Trophoblast cell (in vitro differentiated cells and primary cell): ENCODE results near the gene APEX2.
A peak's percentile ranks its signal among the peaks of the same experiment; 100 is the strongest.
"Not testable (repeated sequence)": the region's sequence is repeated elsewhere in the genome, so short reads cannot be mapped to it uniquely, and the experiment has no call there.

Experiments used
- DNase-seq, 2 donors: peaks; one replicate each; pipeline ENCODE4 v3.0.0-alpha.2; 2016
- H2AFZ ChIP-seq: 2 replicates; pipeline ENCODE4 v1.6.1; 2013; ENCODE audit warnings: low read length, moderate library complexity, mild to moderate bottlenecking; ENCODE audit not compliant: insufficient read depth, poor library complexity
- H2AK5ac ChIP-seq: 2 replicates; pipeline ENCODE4 v1.6.1; 2013; ENCODE audit warnings: mild to moderate bottlenecking, low read length
- H2BK120ac ChIP-seq: 2 replicates; pipeline ENCODE4 v1.6.1; 2013; ENCODE audit warnings: low read length, mild to moderate bottlenecking, moderate library complexity; ENCODE audit not compliant: insufficient read depth, poor library complexity
- H2BK12ac ChIP-seq: 2 replicates; pipeline ENCODE4 v1.6.1; 2013; ENCODE audit warnings: mild to moderate bottlenecking, low read length, moderate library complexity
- H2BK5ac ChIP-seq: 2 replicates; pipeline ENCODE4 v1.6.1; 2013; ENCODE audit warnings: low read length, low read depth, moderate library complexity, mild to moderate bottlenecking; ENCODE audit not compliant: poor library complexity
- H3K14ac ChIP-seq: 2 replicates; pipeline ENCODE4 v1.6.1; 2013; ENCODE audit warnings: mild to moderate bottlenecking, low read length
- H3K18ac ChIP-seq: 2 replicates; pipeline ENCODE4 v1.6.1; 2013; ENCODE audit warnings: mild to moderate bottlenecking, low read length
- H3K23ac ChIP-seq: 2 replicates; pipeline ENCODE4 v1.6.1; 2013; ENCODE audit warnings: low read length
- H3K27ac ChIP-seq: 2 replicates; pipeline ENCODE4 v1.5.1; 2013; ENCODE audit warnings: low read depth, mild to moderate bottlenecking, inconsistent platforms, low read length, moderate library complexity
- H3K27me3 ChIP-seq: 2 replicates; pipeline ENCODE4 v1.6.1; 2013; ENCODE audit warnings: inconsistent platforms, mild to moderate bottlenecking, low read length, moderate library complexity; ENCODE audit not compliant: insufficient read depth
- H3K36me3 ChIP-seq, 2 experiments: 1 replicate in 1 of 2; 2 replicates in 1 of 2; pipeline ENCODE4 v1.6.1; 2013; ENCODE audit warnings: low read length in 2 of 2, mild to moderate bottlenecking in 2 of 2, moderate library complexity in 1 of 2; ENCODE audit not compliant: insufficient read depth in 2 of 2, control insufficient read depth in 1 of 2
- H3K4ac ChIP-seq: 2 replicates; pipeline ENCODE4 v1.6.1; 2013; ENCODE audit warnings: low read depth, mild to moderate bottlenecking, low read length, moderate library complexity
- H3K4me1 ChIP-seq, 2 experiments: 1 replicate in 1 of 2; 2 replicates in 1 of 2; pipeline ENCODE4 v1.6.1; 2013; ENCODE audit warnings: low read length in 2 of 2, mild to moderate bottlenecking in 2 of 2, moderate library complexity in 1 of 2; ENCODE audit not compliant: insufficient read depth in 2 of 2, control insufficient read depth in 1 of 2
- H3K4me2 ChIP-seq: 2 replicates; pipeline ENCODE4 v1.6.1; 2013; ENCODE audit warnings: inconsistent platforms, mild to moderate bottlenecking, low read length, moderate library complexity
- H3K4me3 ChIP-seq: 2 replicates; pipeline ENCODE4 v1.5.1; 2013; ENCODE audit warnings: mild to moderate bottlenecking, low read depth, low read length, inconsistent platforms
- H3K79me1 ChIP-seq: one replicate; pipeline ENCODE4 v1.6.1; 2013; ENCODE audit warnings: low read length
- H3K79me2 ChIP-seq: 2 replicates; pipeline ENCODE4 v1.6.1; 2013; ENCODE audit warnings: low read length, mild to moderate bottlenecking; ENCODE audit not compliant: control insufficient read depth, insufficient read depth, poor library complexity
- H3K9ac ChIP-seq: 2 replicates; pipeline ENCODE4 v1.6.1; 2013; ENCODE audit warnings: mild to moderate bottlenecking, low read length
- H3K9me3 ChIP-seq: 2 replicates; pipeline ENCODE4 v1.6.1; 2013; ENCODE audit warnings: low read depth, mild to moderate bottlenecking, control low read depth, inconsistent platforms, low read length; ENCODE audit not compliant: insufficient read depth
- H4K12ac ChIP-seq: 2 replicates; pipeline ENCODE4 v1.6.1; 2013; ENCODE audit warnings: low read depth, mild to moderate bottlenecking, low read length, moderate library complexity
- H4K8ac ChIP-seq: 2 replicates; pipeline ENCODE4 v1.6.1; 2013; ENCODE audit warnings: low read depth, mild to moderate bottlenecking, low read length, moderate library complexity
- H4K91ac ChIP-seq: one replicate; pipeline ENCODE4 v1.6.1; 2013; ENCODE audit warnings: low read depth, mild to moderate bottlenecking, low read length, moderate library complexity
- WGBS: extraction: QIAGEN DNeasy Blood & Tissue Kit; methylation state at CpG from one replicate; pipeline ENCODE4 v1.1.7; 2013; ENCODE audit warnings: missing lambda C conversion rate; ENCODE audit not compliant: insufficient read length, insufficient coverage; ENCODE audit errors: extremely low coverage; 5-methylcytosine and 5-hydroxymethylcytosine counted together

The APEX2 gene

DNA sequence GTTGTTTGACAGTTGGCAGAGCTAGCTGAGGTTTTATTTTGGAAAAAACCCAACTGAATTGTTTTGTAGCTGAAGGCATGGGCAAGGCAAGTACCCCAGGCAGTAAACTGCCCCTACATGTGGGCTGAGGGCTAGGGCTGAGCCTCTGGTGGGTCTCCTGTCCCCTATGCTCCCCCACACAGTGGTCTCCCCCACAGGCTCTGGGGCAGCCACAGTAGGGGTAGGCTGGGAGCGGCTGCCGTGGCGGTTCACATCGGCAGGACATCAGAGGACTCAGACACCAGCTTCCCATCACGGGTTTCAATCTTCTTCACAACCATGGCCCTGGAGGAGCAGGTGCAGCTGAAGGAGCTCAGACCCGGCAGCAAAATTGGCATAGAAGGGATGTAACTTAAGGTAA lies 41.4 kb downstream of the APEX2 start:
- DNase-seq: no peak

DNA sequence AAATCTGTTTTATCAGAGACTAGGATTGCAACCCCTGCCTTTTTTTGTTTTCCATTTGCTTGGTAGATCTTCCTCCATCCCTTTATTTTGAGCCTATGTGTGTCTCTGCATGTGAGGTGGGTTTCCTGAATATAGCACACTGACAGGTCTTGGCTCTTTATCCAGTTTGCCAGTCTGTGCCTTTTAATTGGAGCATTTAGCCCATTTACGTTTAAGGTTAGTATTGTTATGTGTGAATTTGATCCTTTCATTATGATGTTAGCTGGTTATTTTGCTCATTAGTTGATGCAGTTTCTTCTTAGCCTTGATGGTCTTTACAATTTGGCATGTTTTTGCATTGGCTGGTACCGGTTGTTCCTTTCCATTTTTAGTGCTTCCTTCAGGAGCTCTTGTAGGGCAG lies 50.4 kb downstream of the APEX2 start:
- H2AFZ ChIP-seq, H3K23ac ChIP-seq, H3K4me3 ChIP-seq, H2BK120ac ChIP-seq, H3K27ac ChIP-seq, H3K27me3 ChIP-seq, H3K79me2 ChIP-seq, H2AK5ac ChIP-seq, H3K4ac ChIP-seq, H2BK5ac ChIP-seq, H3K4me2 ChIP-seq, H3K36me3 ChIP-seq, H3K4me1 ChIP-seq, H3K79me1 ChIP-seq, H3K18ac ChIP-seq, H2BK12ac ChIP-seq, H3K14ac ChIP-seq, DNase-seq, H3K9ac ChIP-seq, H4K8ac ChIP-seq, H3K9me3 ChIP-seq, H4K12ac ChIP-seq, H4K91ac ChIP-seq: not testable (repeated sequence)
- WGBS: no CpG with 5 or more reads among the region's 2 CpGs

More for the DNA sequence above, 41.4 kb downstream of the APEX2 start:
- Histone ChIP-seq H3K4me1 (no peaks in the 10 kb centered on the region), H3K79me2 (no peaks in the 10 kb centered on the region), H3K79me1 (no peaks in the 10 kb centered on the region), H3K4me3 (no peak overlapping the region), H3K4me2 (no peak overlapping the region), H2BK5ac (no peak overlapping the region), H3K9me3 (no peaks in the 10 kb centered on the region), H4K8ac (no peak overlapping the region), H4K91ac (no peak overlapping the region), H2AK5ac (no peak overlapping the region), H3K9ac (no peak overlapping the region), H3K18ac (no peak overlapping the region), H3K36me3 (no peaks in the 10 kb centered on the region), H3K23ac (no peak overlapping the region), H4K12ac (no peak overlapping the region), H3K27ac (no peak overlapping the region), H2BK12ac (no peak overlapping the region), H3K27me3 (no peaks in the 10 kb centered on the region), H2BK120ac (no peak overlapping the region), H3K14ac (no peak overlapping the region), H3K4ac (no peak overlapping the region), H2AFZ (no peak overlapping the region)
- no CpG with 5 or more reads among the region's 6 CpGs for WGBS

DNA sequence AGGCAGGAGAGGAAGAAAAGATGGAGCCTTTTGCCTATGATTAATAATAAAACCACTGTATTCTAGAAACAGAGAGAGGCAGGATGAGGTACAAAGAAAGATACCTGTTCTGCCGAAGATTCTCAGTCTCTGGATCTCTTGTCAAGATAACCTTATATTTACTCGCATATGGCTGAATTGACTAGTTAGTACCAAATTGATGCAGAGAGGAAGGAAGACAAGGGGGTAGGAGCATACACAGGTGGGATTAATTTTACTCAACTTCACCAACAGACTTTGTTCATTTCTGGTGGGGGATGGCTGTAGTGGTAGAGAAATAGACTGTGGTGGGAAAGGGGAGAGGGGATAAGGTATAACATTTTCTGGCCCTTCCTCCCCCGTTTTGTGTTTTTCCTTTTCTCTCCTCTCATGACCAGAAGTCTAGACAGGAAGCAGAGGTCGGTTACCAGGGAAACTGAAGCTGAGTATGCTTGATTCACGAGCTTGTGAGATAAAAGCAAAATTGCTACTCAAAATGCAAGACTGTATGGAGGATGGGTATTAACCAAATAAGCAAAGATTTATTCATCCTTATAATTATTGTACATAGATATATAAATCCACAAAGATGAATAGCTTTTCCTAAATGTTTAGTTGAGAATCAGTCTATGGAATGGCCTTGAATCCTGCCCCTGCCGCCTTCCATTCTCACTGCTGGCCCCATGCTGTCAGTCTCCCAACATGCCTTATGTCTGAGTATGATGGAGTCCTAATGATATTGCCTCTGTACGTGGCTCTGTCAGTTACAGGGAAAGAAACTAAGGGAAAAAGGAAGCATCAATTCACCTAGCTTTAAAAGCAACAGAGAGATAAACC lies 56.9 kb downstream of the APEX2 start:
- no peak for DNase-seq
- H4K91ac ChIP-seq: no peak overlapping the region
- H2BK120ac ChIP-seq: no peak overlapping the region
- H3K23ac ChIP-seq: no peak overlapping the region
- no peak overlapping the region for H3K4me3 ChIP-seq
- no peak overlapping the region for H3K4me2 ChIP-seq
- H2BK5ac ChIP-seq: no peak overlapping the region
- H3K27ac ChIP-seq: no peak overlapping the region
- no peaks in the 10 kb centered on the region for H3K79me2 ChIP-seq
- no peak overlapping the region for H3K9ac ChIP-seq
- no peak overlapping the region for H4K8ac ChIP-seq
- H3K9me3 ChIP-seq: no peaks in the 10 kb centered on the region
- no peak overlapping the region for H2AK5ac ChIP-seq
- no CpG with 5 or more reads among the region's 7 CpGs for WGBS
- no peaks in the 10 kb centered on the region for H3K27me3 ChIP-seq
- H3K4me1 ChIP-seq: no peaks in the 10 kb centered on the region
- no peak overlapping the region for H2BK12ac ChIP-seq
- no peak overlapping the region for H3K14ac ChIP-seq
- H3K79me1 ChIP-seq: no peaks in the 10 kb centered on the region
- no peak overlapping the region for H3K4ac ChIP-seq
- no peak overlapping the region for H3K18ac ChIP-seq
- H3K36me3 ChIP-seq: no peaks in the 10 kb centered on the region
- H4K12ac ChIP-seq: no peak overlapping the region
- no peak overlapping the region for H2AFZ ChIP-seq

DNA sequence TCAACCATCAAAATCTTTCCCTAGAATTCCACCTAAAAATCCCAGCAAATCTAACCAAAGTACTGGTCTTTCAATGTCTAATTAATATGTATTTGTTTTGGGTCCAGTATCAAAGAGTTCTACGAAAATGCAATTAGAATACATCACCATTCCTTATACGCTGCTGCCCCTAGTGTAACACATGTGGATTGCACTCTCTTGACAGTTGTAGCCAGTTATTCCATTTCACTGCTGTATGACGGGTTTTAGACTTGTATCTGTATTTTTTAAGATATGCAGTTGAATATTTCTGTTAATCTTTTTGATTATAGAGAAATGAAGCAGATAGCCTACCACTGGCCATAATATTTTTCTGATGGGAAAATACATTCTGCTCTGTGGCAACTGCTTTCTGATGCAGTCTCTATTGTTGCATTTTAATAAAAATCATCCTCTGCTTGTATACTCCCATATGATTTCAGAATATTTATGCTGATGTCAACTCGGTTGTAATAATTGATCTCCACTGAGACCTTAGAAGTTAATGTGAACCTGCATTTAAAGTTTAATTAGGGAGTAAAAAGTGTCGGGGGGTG lies 57.6 kb downstream of the APEX2 start:
- Histone ChIP-seq H3K36me3 (no peaks in the 10 kb centered on the region), H4K91ac (no peak overlapping the region), H3K4me1 (no peaks in the 10 kb centered on the region), H3K79me1 (no peaks in the 10 kb centered on the region), H3K14ac (no peak overlapping the region), H4K8ac (no peak overlapping the region), H3K23ac (no peak overlapping the region), H3K79me2 (no peaks in the 10 kb centered on the region), H3K4me3 (no peak overlapping the region), H4K12ac (no peak overlapping the region), H2BK120ac (no peak overlapping the region), H3K9ac (no peak overlapping the region), H3K18ac (no peak overlapping the region), H2BK5ac (no peak overlapping the region), H2BK12ac (no peak overlapping the region), H3K27ac (no peak overlapping the region), H2AK5ac (no peak overlapping the region), H2AFZ (no peak overlapping the region), H3K4ac (no peak overlapping the region), H3K9me3 (no peaks in the 10 kb centered on the region), H3K4me2 (no peak overlapping the region), H3K27me3 (no peaks in the 10 kb centered on the region)
- peak in 1 of 2 donors; percentile 55 for DNase-seq
- no CpG with 5 or more reads among the region's 5 CpGs for WGBS
